DMS153 (cell line): Measurements from ENCODE around the gene DKKL1.

ENCODE experiments used
- DNase-seq: peaks from one replicate; lab custom pipeline; 2025; lab: John Stamatoyannopoulos, UW

Gene DKKL1

DNA sequence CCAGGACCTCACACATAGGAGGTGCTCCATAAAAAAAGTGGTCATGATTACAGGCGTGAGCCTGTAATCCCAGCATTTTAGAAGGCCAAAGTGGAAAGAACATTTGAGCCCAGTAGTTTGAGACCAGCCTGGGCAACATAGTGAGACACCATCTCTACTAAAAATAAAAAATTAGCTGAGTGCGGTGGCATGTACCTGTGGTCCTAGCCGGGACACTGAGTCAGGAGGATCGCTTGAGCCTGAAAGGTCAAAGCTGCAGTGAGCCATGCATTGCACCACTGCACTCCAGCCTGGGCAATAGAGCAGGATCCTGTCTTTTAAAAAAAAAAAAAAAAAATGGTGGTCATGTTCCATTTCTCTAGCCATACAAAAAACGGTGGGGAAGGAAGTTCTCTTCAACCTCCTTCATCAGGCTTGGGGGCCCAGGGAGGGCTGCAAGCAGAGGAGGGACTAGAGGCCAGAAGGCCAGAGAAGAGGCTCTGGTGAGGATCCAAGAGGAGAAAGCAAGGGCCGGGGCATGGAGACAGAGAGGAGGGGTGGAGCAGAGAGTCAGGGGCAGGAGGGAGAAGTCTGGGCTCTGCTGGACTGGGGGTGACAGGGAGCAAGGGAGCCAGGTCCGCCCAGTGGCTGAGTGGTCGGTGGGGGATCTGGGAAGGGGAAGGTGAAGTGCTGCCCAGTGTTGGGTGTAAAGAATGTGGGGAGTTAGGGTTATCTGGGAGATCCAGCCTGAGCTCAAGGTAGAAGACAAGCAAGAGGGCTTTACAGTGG lies 33.2 kb downstream of the DKKL1 start:
- DNase-seq: no peak

DNA sequence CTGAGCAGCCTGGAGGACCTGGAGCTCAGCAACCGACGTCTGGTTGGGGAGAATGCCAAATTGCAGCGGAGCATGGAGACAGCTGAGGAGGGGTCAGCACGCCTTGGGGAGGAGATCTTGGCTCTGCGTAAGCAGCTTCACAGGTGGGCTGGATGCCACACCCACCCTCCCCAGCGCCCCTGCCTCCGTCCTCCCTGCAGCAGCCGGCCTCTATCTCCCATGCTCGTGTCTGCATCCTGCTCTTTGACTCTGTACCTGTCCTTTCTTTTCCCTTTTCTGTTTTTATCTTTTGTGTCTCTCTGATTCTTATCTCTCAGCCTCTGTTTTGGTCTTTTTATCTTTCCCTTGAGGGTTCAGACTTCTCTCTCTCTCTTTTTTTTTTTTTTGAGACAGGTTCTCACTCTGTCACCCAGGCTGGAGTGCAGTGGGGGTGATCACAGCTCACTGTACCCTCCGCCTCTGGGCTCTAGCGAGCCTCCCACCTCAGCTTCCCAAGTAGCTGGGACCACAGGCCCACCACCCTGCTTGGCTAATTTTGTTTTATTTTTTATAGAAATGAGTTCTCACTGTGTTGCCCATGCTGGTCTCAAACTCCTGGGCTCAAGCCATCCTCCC lies 34.4 kb downstream of the DKKL1 start:
- DNase-seq: no peak

DNA sequence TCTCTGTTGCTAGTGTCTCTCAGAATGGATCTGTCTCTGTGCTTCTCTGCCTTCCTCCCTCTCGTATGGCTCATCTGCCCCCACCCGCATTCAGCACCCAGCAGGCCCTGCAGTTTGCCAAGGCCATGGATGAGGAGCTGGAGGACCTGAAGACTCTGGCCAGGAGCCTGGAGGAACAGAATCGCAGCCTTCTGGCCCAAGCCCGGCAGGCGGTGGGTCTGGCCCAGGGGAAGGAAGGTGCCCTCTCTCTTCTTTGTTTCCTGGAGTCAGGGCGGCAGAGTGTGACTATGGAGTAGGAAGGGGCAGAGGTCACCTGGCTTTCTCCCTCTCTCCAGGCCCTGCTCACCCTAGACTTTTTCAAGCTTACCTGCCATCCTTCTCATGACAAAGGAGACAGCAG lies 35.3 kb downstream of the DKKL1 start:
- no peak for DNase-seq

DNA sequence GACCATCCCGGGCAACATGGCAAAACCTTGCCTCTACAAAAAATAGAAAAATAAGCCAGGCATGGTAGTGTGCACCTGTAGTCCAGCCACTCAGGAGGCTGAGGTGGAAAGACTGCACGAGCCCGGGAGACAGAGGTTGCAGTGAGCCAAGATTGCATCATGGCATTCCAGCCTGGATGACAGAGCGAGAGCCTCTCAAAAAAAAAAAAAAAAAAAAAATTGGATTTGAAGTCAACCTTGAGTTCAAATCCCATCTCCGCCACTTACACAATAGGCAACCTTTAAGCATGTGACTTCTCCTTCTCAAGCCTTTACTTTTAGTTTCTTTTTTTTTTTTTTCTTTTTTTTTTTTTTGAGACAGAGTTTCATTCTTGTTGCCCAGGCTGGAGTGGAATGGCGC lies 36.4 kb downstream of the DKKL1 start:
- no peak for DNase-seq

DNA sequence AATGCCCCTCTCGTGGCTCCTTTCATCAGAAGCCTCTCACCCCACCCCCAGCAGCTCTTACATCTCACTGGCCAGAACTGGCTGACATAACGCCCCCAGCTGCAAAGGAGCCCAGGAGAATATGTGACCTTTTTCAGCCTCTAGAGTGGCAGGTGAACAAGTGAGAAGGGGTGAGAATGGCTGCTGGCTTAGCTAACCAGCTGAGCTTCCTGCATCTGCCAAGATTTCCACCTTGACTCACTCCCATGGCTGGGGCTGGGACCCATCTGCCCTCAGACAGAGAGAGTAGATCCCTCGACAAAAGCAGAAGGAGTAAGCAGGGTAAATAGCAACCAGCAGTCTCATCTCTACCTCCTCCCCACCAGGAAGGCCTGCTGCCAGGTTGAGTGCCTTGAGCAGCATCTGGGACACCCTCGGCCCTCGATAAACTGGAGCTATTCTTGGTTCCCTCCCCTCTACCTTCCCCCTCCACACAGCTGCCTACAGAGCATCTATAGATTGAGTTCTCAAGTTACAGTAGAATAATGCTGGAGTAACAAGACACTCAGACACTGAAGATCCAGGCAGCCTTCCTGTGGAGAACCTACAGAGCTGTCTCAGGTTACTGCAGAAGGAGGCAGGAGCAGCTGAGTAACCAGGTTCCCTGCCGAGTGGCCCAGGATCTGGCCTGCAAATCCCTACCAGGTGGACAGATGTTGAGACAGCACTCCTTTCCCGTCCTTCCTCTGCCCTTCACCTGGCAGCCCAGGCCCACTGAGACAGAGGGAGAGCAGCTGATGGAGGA lies 39.9 kb downstream of the DKKL1 start:
- peak; percentile 59 for DNase-seq

DNA sequence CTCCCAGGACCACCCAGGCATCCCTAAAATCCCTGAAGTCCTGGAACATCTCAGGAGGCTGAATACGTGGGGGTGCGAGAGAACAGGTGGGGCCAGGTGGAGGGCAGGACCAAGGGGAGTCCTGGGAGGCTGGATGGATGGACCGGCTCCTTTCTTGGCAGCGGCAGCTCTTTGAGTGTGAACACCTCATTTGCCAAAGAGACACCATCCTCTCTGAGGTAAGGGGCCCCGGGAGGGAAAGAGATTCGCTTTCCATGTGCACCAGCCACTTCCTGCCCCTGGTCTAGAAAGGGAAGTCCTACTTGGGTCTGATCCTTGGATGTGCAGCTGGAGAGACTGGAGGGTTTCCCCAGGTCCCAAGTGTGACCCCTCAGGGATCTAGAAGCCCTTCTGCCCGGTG lies 43.4 kb downstream of the DKKL1 start:
- DNase-seq: no peak

DNA sequence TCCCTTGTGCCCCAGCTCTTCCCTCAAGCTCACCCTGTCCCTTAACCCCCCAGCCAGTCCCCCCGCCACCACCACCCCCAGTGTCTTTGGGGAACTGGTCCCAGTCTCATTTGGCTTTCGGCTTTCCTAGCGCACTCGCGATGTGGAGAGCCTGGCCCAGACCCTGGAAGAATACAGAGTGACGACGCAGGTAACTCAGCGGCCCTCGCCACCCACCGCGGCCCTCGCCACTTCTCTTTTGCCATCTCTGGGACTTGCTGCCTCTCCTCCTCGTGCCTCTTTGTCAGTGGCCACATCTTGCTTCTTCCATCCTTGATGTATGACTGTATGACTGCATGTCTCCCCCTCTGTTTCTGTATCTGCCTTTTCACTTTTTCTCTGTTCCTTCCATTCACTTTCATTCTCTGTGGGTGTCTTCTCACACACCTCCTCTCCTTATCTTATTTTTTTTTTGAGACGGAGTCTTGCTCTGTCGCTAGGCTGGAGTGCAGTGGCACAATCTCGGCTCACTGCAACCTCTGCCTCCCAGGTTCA lies 43.9 kb downstream of the DKKL1 start:
- no peak for DNase-seq

DNA sequence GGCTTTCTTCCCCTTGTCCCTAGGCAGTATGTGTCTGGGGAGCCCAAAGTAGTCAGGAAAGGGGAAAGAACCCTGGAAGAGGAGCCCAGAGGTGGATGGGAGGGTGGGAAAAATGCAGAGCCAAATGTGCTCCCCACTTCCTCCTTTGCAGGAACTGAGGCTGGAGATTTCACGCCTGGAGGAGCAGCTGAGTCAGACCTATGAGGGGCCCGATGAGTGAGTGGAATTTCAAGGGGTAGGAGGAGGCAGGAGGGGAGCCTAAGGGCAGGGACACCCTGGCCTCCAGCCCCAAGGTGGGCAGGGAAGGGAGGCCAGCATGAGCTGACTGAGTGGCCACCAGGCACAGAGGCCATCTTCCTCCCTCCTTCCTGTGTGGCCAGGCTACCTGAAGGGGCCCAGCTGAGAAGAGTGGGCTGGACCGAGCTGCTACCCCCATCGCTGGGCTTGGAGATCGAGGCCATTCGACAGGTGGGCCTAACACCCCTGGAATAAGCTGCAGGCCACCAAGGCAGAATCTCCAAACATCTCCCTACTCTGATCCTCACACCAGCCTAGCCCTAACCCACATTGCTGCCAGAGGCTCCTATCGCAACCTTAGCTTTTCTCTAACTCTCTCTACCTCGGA lies 45.3 kb downstream of the DKKL1 start:
- no peak for DNase-seq

DNA sequence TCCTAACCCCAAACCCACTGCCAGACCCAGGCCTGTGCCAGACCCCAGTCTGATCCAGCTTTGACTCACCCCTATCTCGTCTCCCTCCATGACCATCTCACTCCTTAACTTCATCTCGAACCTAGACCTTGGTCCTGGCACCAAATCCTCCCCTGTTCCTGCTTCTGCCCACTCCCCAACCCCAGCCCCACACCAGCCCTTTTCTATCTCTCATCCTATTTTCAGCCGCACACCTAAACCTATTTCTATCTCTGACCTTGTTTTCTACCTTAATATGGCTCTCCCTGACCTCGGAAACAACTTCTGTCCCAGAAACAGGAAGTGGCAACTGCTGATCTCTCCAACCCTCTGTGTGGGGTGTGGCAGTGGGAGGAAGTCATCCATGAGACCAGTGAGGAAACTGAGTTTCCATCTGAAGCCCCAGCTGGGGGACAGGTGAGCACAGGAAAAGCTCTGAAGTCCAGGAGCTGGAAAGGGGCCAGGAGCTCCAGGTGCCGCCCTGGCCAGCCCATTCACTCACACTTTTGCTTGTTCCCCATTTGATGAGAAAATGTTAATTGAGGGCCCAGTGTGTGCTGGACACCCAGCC lies 45.9 kb downstream of the DKKL1 start:
- no peak for DNase-seq

DNA sequence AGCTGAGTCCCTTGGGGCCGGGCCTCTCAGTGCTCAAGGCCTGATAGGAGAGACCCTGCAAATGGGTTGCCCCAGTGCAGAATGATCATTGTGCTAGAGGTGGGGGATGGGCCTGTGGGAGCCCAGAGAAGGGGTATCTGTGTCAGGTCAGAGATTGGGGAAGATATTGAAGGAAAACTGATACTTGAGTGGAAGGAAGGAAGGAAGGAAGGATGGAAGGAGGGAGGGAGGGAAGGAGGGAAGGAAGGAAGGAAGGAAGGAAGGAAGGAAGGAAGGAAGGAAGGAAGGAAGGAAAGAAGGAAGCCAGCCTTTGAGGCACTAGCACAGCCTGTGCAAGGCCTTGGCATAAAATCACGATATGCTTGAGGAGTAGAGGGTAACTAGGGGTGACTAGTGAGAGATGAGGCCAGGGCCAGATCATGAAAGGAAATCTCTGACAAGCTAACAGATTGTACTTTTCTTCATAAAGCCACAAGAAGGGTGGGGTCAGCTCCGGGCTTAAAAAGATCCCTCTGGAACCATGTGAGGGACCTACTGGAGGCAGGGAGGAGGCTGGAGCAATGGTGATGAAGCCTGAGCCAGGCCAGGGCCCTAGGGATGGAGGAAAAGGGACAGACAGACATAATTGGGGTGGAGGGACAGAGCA lies 48.1 kb downstream of the DKKL1 start:
- no peak for DNase-seq

DNA sequence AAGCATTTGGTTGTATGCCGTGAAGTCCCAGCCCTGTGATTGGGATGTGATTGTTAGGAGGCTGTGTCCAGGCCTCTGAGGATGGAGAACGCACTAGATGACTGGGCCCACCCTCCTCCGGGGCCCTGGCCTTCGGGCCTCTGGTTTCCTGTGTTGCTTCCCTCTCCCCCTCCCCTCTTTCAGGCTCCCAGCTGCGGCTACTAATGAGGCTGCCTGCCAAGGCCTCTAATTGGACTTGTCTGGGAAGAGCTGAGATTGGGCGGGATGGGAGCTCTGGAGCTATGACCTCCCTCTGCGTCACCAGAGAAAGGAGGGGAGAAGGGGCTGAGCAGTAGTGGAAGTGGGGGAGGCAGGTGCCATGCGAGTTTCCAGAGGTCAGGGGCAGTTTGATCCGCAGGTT lies 49.7 kb downstream of the DKKL1 start:
- no peak for DNase-seq

DNA sequence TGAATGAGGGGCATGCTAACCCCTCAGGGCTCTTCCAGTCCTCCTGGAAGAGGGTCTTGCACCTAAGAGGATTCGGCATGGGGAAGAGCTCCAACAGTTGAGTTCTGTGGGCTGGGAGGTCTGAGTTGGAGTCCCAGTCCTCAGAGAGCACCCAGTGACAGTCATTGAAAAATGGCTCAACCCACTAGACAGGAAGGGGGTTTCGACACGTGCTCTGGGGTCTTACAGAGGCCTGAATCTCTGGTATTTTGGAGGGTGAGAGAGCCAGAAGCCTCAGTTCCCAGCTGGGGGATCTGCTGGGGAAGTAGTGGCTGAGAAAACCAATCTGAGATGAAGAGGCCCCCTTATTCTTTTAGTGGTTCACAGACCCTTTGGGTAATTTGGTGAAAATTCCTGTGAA lies 50.6 kb downstream of the DKKL1 start:
- no peak for DNase-seq

DNA sequence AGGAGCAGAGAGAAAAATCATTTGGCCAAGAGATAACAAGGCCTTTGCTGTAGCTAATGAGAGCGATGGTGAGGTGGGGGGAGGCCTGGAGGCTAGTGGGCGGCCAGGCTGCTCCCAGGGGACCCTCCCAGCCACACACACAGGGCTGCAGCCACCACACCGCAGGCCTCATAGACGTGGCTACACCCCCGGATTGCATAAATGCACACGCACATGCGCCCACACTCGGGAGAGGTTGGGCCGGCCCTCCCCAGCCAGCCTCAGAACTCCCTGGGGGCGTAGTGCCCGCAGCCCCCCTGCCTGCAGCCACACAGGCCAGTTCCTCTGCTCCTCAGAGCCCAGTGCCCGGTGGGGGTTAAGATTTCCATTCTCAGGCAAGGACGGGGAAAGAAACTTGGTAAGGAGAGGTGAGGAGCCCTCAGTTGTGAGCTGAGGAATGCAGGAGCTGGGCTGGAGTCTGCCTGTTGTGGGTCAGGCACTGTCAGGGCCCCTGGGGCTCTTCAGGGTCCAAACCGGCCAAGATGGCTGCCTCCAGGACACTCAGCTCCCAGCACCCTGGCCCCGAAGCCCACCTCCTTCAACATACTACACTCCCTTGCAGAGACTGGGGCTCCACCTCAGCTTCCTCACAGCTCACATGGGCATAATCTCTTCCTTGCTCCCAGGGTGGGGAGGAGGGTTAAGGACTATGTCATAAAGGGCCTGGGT lies 51.6 kb downstream of the DKKL1 start:
- DNase-seq: no peak

DNA sequence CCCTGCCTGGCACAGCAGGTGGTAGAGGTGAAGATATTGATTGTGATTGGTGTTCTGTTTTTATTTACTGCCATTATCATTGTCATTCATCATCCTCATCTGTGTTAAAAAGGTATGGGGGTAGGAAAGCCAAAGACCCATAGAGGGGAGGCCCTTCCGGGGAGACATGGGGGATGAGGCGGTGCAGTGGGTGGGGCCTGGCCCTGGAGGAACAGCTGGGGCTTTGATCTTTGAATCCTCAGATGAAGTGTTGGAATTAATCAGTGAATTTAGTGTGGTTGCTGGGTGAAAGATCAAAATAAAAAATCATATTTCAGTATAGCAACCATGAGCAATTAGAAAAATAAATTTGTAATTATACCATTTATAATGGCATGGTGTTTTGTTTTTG lies 52.1 kb downstream of the DKKL1 start:
- DNase-seq: no peak

DNA sequence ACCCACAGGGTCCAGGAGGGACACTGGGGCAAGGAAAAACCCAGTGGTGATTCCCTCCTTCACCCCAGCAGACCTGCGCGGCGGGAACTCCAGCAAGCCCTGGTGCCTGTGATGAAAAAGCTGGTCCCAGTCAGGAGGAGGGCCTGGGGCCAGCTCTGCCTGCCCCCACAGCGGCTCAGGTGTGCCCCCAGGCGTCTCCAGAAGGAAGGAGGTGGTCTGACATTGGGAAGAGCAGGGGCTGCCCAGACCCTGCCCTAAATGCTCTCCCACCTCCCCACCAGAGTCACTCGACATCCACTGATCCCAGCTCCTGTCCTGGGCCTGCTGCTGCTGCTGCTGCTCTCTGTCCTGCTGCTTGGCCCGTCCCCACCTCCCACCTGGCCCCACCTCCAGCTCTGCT lies 53.4 kb downstream of the DKKL1 start:
- DNase-seq: no peak

DNA sequence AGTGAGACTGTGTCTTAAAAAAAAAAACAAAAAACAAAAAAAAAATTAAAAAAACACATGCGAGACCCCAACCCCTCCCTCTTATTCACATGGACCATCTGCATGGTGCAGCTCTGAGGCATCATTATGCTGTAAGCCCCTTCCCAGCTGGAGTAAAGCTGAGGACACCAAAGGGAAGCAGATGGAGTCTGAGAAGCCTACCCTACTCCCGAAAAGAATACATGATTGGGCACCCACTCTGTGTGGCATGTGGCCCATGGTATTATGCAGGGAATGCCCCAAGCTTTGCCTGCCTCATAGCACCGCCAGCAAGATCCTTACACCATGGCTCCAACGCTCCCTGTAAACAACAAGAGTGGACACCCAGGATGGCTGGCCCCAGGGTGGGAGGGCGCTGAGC lies 54.8 kb downstream of the DKKL1 start:
- no peak for DNase-seq

DNA sequence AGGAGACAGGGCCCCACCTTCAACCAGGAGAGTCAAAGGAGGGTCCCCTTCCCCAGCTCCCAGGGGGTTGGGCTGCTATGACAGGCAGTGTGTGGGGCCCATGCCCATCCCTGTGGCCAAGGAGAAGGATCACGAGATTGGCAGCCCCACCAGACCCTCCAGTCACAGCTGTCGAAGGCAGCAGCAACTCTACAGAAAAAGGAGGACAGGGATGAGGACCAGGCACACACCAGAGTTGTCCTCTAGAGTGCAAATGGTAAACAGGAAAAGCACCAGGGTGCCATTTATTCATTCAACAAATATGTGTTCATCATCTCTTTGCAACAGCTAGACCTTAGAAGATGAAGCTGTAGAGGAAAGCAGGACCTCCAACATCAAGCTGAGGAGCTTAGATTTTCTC lies 55.5 kb downstream of the DKKL1 start:
- DNase-seq: no peak

DNA sequence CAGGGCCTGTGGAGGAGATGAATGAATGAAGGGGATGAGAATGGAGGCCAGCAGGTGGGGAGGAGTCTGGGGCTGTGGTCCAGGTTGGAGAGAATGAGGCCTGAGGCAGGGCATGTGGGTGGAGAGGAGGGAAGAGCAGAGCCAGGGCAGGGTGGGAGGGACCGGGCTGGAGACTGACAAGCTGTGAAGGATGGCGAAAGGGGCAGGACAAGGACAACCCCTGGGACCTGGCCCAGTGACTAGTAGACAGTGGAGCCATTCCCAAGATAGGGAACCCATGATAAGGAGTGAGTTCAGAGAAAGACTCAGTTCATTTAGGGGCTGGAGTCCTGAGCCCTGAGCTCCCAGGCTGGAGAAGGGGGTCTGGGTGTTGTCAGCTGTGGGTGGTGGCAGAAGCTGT lies 56.5 kb downstream of the DKKL1 start:
- DNase-seq: no peak

DNA sequence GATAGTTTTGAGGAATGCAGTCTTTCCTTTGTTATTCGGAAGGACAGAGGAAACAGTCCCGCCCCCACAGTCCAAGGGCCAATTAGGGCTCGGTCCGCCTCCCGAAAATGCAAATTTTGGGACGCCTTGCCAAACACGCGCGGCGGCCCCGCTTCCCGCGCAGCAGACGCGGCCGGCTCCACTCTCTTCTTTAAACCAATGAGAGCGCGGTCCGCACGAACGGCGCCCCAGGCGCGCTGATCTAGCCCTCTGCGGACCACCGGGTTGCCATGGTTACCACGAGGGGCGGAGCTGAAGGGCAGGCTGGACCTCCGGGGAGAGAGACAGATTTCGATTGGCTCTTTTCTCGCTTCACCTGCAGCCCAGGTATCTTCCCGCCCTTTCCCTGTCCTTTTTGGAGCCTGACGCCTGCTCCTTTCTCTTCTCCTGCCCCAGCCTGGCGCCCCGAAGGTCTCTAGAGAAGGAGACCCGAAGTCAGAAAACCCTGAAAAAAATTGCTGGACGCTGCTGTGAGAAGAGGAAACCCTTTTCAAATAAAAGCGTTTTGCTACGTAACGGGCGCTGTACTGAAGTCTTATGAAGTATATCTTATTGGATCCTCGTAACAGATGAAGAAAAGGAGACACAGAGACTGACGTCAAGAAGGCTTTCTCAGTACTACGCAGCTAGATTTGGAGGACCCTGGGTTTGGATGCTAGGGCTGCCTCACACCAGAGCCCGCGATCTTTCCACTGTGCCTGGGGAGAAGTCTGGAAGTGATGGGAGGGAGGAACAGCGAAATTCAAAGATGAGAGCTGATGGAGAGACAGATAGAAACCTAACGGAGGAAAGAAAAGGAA lies 57.6 kb downstream of the DKKL1 start:
- peak; percentile 93 for DNase-seq

DNA sequence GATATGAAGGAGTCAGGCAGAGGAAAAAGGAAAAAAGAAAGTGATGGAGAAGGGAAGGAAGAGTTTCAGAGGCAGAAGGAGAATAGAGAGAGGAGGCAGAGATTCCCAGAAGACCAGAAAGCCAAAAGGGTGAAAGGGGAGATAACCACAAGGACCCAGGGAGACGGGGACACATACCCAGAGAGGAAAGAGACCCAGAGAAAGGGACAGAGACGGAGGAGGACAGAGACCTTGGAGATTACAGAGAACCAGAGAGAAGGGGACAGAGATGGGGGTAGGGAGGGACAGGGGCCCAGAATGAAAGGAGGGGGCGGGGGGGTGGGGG lies 58.2 kb downstream of the DKKL1 start:
- DNase-seq: no peak
